GM18517 (cell line): Measurements from ENCODE around the gene PALLD.
"Not testable (repeated sequence)": the region's sequence is repeated elsewhere in the genome, so short reads cannot be mapped to it uniquely, and the experiment has no call there.

Experiments used
- ATAC-seq: cut with Tn5 transposase; IDR thresholded peaks from one replicate; pipeline ENCODE4 v1.9.1; 2021; ENCODE audit warnings: mild to moderate bottlenecking, moderate library complexity; ENCODE audit not compliant: unreplicated experiment

PALLD gene

DNA sequence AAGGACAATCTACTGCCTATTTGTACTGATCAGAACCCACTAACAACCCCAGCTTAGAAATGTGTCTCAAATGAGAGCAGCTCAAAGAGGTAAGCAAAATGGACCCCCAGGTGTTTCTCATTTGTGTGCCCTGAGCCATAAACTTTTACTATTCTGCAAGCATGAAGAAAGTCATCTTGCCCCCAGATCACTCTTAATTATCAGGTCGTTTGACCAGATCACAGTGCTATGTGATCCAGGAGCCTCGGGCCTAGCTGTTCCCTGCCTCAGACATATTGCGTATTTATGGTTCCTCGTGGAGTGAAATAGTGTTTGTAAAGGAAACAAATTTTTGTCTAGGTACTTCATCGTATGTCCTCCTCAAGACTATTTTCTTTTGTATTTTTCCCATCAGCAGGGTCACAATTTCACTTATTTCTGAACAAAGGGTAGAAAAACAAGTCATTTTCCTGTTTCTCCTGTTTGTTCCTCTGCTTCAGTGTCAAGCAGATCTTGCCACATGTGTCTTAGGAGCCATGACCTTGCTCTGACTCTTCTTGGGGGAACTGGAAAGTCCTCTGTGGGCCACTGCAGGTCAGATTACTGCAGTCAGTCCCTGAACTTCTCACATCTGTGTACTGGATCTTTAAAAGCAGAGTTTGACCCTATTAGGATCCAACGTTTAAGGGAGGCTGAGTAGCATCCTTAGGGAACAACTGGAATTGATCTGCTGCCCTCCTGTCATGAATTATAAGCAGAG, 194.9 kb downstream of the PALLD start:
- no peak for ATAC-seq

DNA sequence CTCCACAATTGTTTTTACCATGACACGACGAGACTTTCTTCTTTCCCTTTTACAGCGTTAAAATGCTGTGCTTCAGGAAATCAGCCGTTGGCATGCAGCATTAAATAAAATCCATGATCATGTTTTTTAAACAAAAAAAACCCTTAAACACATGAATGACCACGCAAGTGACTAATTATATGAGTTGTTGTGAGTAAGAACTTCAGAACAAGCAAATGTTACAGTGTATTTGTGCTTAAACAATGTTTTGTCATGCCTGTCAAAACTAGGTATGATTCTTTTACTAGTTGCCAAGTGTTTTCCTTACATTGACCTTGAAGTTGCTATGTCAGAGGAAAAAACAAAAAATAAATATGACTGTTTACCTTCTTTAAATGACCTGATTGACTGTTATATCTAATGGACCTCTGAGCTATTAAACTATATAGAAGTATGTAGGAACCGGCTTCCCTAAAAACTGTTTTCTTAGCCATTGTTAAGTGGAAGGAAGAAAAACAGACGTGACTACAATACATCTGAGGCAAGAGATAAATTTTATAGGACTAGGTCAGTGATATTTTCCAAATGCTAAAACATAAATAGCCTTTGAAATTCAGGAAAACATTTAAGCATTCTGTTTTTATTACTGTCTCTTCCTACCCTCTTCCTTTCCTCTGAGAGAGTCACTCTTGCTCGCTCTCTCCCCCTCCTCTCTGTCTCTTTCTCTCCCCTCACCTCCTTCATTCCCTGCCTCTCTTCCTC, 197.1 kb downstream of the PALLD start:
- no peak for ATAC-seq

DNA sequence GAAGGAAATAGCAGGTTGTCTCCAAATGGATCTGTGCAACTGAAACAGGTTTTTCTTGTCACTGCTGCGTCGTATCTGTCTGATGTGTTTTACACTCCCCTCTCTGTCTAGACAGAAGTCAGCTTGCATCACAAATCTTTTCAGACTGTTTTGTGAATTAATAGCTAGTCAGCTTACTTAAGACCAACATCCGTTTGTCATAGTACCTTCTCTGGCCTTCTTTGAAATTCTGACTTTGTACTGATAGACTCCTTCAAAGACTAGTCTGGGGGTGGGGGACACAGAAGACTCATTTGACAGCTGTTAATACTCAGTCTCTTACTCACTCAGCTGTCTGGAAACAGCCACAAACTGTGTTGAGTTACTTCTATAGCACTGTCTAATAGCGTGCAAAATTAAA, 197.8 kb downstream of the PALLD start:
- ATAC-seq: no peak

DNA sequence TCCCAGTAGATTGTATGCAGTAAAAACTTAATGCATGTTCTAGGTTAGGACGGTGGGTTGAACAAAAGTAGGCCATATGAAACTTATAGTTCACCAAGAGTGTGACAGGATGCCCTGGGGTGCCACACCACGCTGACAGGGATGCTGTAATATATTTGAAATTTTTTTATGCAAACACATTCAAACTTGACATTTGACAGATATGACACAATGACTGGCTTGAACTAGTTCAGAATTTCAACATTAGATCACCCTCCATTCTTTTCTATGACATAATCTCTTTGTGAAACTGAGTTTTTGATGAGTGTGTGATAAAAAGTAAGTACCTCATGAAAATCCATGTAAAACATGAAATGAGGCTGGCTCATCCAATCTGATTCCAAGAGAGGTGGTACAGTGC, 198.4 kb downstream of the PALLD start:
- ATAC-seq: no peak

DNA sequence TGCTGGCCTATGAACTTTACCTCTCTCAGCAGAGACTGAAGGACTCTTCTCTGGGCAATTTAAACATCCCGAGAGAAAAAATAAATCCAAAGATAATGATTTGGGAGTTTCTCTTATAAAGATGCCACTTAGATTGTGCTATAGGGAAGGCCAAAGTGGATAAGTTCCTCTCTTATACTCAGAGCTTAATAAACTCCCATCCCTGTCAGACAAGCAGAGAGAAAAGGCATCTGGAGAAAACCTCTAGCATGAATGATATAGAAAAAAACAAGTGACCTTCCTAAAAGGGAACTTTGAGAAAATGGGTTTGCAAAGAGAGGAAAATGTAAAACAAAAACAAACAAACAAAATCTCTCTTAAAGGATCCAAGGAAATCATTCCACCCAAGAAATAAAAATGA, 199.4 kb downstream of the PALLD start:
- ATAC-seq: no peak

DNA sequence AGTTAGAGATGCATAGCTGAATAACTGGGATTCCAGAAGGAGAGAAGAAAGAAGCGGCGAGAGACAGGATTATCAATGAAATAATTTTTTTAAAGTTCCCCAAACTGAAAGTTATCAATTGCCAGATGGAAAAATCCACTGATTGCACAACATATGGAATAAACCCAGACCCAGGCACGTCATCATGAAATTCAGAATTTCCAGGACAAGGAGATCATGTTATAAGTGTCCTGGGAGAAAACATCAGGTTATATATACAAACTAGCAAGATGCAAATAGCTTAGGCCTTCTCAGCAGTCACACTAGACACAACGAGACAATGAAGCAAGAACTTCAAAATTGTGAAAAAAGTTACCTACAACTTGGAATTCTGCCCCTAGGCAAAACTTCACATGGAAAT, 200.0 kb downstream of the PALLD start:
- no peak for ATAC-seq

DNA sequence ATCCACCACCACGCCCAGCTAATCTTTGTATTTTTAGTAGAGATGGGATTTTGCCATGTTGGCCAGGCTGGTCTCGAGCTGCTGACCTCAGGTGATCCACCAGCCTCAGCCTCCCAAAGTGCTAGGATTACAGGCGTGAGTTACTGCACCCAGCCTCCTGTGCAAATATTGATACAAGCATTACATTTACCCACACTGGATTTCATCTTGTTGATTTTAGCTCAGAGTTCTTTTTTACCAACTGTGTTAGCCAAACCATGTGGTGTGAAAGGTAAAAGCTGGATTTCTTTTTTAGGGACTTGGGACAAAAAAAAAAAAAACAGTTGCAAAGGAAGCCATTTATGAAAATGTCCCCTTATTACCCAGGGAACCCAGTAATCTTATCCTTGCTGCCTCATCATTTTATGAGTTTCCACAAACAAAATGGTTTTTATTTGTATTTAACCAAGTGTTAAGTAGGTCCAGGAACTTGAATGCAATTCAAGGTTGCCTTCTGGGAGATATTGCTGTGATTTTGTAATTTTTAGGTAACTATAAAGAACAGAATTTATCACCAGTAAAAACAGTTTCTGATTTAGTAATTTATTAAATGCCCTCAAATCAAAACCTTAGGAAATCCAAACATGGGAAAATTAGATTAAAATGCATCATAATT, 202.5 kb downstream of the PALLD start:
- no peak for ATAC-seq

DNA sequence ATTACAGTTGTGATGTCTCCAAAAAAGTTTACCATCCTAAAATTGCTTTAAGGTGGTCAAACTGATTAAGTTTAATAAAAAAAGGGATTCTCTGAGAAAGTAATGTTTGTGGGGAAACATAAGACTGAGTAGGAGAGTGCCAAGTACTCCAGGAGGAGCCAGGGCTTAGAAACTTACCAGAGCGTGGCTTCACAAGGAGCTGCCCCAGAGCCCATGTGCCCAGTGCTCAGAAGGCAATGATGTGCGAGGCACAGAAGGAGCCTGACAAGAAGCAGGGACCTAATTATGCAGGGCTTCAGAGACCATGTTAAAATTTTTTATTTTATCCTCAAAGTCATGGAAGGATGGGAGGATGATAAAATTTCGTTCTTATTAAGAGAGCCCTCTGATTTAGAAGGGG, 204.2 kb downstream of the PALLD start:
- ATAC-seq: no peak

DNA sequence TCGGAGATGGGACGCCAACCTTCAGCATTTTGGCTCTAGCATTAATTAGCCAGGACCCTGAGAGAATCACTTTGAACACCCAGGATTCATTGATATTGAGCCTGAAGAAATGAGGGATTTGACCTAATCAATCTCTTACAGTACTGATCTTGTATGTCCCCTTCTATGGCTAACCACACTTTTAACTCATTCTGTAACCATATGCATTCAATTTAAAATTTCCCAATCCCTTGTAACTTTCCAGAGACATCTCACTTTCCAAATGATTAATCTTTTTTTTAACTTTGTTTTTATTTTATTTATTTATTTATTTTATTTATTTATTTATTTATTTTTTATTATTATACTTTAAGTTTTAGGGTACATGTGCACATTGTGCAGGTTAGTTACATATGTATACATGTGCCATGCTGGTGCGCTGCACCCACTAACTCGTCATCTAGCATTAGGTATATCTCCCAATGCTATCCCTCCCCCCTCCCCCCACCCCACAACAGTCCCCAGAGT, 205.8 kb downstream of the PALLD start:
- ATAC-seq: not testable (repeated sequence)

DNA sequence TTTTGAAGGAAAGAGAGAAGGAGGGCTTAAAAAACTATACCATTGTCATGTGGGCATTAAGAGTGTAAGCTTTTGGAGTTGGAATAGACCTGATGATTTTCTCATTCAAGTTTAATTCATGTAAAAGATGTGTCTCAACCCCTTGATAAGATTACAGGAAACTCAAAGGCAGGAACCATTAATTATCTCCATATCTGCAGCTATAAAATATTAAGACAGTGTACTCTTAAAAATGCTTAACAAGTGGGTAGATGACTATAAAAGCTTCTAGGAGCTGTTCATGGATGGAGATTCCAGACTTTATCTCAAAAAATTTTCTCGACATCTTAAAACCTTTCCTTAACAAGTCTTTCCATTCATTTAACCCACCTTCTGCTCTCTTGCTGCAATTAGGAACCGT, 208.3 kb downstream of the PALLD start:
- ATAC-seq: no peak

DNA sequence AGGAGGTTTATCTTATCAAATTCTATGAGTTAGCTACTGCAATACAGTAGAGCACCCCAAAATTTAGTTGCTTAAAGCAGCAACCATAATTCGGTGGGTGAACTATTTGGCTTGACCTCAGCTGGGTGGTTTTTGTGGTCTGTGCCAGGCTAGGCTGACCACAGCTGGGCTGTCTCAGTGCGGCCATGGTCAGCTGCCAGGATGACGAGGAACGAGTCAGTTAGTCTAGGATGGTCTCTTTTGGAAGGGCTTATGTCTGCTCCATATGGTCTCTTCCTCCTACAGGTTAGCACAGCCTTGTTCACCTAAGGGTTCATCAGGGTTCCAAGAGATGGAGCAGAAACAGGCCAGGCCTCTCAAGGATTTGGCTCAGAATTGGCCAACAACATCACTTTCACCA, 210.4 kb downstream of the PALLD start:
- ATAC-seq: no peak

DNA sequence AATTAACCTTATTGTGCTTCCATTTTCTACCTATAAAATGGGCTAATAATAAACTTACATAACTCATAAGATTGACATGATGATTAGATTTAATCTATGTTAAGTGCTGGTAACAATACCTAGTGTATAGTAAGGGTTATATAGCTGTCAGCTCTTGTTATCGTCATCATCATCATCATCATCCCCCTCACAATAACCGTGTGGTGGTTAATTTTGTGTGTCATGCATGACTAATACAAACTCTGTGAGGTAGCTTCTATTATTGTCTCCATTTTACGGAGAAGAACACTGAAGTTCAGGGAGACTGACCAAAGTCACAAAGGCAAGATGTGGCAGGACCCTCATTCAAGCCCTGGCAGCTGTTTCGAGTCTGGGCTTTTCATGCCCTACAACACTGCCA, 211.3 kb downstream of the PALLD start:
- ATAC-seq: no peak

DNA sequence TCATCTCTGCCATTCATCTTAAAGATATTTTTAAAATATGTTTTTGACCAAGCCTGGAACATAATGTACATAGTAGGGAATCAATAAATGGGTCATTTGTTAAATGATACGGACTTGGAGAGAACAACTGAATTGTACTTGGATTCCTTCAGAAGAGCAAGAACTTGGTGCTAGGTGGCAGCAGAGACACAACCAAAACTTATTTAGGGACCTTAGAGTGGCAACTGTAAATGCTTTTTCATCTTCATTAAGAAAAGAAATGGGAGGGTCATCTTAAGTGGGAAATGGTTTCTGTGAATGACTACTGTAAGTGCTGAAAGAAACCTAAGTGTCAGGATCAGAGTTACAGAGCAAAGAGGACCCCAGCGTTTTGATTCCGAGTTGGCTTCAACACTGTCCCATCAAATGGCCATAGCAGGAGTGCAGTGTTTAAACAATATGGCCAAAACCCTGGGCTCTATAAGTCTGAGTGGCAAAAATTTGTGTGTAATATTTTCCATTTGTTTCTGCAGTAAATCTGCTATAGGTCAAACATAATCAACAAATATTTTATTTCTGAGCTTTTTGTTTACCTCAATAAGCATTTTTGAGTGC, 213.6 kb downstream of the PALLD start:
- ATAC-seq: no peak

DNA sequence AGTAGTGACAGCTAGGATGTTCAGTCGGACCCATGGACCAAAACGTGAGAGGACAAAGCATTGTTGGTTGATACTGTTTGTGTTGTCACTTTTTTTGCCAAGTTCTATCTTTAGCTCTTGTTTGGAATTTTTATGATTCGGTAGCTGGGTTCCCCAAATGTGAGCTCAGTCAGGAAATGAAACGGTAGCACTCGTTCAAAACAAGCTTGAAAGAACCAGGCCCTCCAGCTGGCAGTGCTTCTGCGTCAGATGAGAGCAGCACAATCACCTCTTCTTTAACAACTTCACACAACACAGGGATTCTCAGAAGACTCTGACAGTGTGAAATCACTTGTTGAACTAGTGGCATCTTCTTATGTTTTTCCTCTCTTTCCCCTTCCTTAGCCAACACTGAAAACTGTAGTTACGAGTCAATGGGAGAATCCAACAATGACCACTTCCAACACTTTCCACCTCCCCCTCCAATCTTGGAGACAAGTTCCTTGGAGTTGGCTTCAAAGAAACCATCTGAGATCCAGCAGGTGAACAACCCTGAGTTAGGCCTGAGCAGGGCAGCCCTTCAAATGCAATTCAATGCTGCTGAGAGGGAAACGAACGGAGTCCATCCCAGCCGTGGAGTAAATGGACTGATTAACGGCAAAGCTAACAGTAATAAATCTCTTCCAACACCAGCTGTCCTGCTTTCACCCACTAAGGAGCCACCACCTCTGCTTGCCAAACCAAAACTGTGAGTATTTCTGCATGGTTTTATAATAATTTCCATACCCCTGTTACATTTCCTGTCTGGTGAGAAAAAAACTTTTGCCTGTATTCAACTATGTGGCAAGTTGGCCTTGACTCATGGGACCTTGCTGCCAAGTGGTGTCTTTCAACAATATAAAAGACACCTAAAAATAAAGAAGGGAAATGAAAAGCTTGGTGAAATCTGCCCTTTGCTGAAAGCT, 214.6 kb downstream of the PALLD start:
- no peak for ATAC-seq

DNA sequence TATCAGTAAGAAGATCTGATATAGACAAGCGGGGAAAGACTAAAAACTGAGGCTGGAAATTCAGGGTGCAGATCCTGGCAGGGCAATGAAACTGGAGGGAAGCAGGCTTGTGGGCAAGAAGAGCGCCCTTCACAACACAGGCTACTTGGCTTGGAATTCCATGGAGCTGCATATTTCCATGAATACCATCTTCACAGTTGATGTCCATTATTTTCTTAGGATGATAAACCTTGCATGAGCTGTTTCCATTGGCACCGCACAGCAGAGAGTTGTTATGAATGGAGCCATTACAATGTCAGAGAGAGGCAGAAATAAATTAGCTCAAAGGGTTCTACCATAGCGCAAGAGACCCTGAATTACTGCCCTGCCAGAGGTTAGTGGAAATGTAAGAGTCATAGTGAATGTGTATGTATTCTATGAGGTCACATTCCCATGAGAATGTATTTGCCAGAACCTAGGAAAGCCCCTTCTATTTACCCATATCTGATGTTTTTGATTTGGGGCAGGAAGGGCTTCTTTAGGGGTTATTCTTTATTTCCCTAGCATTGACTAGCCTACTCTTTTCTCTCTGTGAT, 215.6 kb downstream of the PALLD start:
- no peak for ATAC-seq

DNA sequence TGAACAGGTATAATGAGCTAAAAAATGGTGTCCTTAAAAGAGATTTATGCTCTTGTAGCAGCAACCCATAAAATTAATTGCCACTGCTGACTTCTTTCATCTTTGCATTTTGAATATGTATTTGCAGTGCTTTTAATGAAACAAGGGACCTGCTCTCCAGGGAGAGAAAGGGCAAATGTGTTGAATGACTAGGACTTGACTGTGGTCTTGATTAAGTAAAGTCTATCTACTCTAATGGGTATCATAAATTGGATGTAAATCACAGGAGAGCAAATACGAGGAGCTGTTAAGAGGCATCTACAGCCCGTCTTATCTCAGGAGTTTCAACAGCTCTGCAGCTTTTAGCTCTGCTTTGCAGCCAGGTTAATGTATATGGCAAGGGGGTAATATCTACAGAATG, 216.4 kb downstream of the PALLD start:
- ATAC-seq: no peak

DNA sequence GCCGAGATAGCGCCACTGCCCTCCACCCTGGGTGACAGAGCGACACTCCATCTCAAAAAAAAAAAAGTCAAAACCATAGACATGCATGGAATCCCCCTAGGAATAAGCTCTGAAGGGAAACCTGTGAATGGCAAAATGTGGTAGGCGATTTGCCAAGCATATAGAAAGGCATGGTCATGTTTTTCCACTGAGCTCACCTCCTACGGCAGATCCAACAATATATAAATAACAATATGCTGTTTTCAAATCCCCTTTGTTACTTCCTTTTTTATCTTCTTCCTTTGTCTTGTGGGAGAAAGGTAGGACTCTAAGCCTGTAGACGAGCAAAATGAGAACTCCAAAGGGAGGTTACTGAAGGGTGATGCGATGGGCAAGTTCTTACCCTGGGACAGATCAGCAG, 219.0 kb downstream of the PALLD start:
- ATAC-seq: no peak

DNA sequence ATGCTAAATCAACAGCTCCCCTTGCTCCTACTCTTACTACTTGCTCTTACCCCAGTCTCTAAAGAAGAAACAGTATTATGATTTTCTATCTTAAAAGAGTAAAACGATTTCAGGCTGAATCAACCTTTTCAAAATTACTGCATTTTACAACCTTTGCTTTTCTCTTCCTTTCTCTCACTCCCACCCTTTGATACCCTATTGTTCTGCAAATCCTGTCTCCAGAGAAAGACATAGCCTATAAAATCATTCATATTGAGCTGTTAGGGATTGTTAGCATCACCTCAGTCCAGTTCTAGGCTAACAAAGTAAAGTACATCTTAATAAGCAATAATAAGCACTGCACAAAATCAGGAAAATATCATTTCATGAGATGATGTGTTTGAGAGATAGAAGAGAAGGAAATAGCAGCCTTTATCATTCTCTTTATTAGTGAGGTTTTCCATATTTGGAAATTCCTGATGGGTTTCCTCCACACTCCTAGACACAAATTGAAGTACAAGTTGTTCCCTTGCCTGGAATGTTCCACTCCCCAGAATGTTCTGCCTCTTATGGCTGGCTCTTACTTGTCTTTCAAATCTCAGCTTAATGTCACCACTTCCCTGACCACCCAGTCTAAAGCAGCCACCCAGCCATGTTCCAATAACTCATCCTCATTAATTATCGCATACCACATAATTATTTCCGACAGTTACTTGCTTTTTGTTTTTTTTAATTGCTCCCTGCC, 219.7 kb downstream of the PALLD start:
- no peak for ATAC-seq

DNA sequence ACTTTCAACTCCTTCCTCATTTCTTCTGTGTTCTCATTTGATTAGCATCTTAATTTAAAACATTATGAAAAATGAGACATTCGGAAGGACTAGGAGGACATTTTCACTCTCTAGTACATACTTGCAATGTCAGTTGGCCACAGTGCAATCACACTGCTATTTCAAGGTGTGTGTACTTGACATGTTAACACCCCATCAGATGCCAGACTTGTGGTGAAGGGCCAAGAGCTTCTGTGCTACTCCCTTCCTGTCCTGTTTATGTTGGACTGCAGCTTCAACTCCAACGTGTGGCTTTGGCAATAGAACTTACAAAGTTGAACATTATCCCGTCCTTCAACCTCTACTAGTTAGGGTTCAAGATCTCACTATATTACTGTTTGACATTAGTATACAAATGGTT, 221.0 kb downstream of the PALLD start:
- ATAC-seq: no peak
